Liver (tissue), 9 donors: ENCODE data around the gene CAT. TPM values are rescaled to one million over a fixed set of nuclear protein-coding genes. Genes with fewer than 3 reads are reported as not detected.

Experiments used
- DNase-seq: peaks from one replicate; pipeline ENCODE4 v3.0.0-alpha.2; 2017; ENCODE audit warnings: low spot score
- H3K27ac ChIP-seq, 2 donors: one replicate each; pipeline ENCODE4 v1.7.0; 2013; ENCODE audit warnings: inconsistent platforms in 2 of 2, low read length in 2 of 2, control low read depth in 1 of 2, low read depth in 1 of 2, mild to moderate bottlenecking in 1 of 2
- H3K27me3 ChIP-seq, 4 donors: one replicate each; pipeline versions ENCODE4 v1.6.1 to v1.7.0; 2013; ENCODE audit warnings: low read length in 3 of 4, inconsistent platforms in 1 of 4, mild to moderate bottlenecking in 1 of 4, moderate library complexity in 1 of 4; ENCODE audit not compliant: control insufficient read depth in 4 of 4, insufficient read depth in 4 of 4
- H3K36me3 ChIP-seq, 4 donors: one replicate each; pipeline versions ENCODE4 v1.6.1 to v1.7.0; 2013; ENCODE audit warnings: low read length in 3 of 4, mild to moderate bottlenecking in 3 of 4, low read depth in 1 of 4, moderate library complexity in 1 of 4; ENCODE audit not compliant: control insufficient read depth in 4 of 4, insufficient read depth in 3 of 4
- H3K4me1 ChIP-seq, 4 donors: one replicate each; pipeline versions ENCODE4 v1.6.1 to v1.7.0; 2013; ENCODE audit warnings: low read length in 3 of 4, mild to moderate bottlenecking in 3 of 4, moderate library complexity in 1 of 4; ENCODE audit not compliant: control insufficient read depth in 4 of 4, insufficient read depth in 4 of 4
- H3K4me3 ChIP-seq, 3 donors: one replicate each; pipeline versions ENCODE4 v1.6.1 to v1.7.0; 2013; ENCODE audit warnings: low read length in 3 of 3, control low read depth in 1 of 3, low read depth in 1 of 3, mild to moderate bottlenecking in 1 of 3
- H3K9ac ChIP-seq, 2 donors: one replicate each; pipeline ENCODE4 v1.7.0; 2013; ENCODE audit warnings: low read length in 2 of 2, mild to moderate bottlenecking in 2 of 2, moderate library complexity in 2 of 2, control low read depth in 1 of 2, low read depth in 1 of 2
- H3K9me3 ChIP-seq, 4 donors: one replicate each; pipeline versions ENCODE4 v1.6.1 to v1.7.0; 2013; ENCODE audit warnings: low read length in 3 of 4; ENCODE audit not compliant: control insufficient read depth in 4 of 4
- ATF3 ChIP-seq: IDR thresholded peaks from 2 replicates; pipeline ENCODE4 v1.6.1; 2016; ENCODE audit warnings: antibody characterized with exemption
- CTCF ChIP-seq: fragments of 150-350 bp; IDR thresholded peaks from 2 replicates; pipeline ENCODE4 v1.5.1; 2017; ENCODE audit warnings: improper control_type of control experiment, low read depth, low read length; ENCODE audit not compliant: missing input control
- EGR1 ChIP-seq, 2 donors: IDR thresholded peaks; 2 replicates each; pipeline ENCODE4 v1.6.1; 2016 to 2018; ENCODE audit warnings: antibody characterized with exemption in 2 of 2, low read depth in 2 of 2
- FOXA1 ChIP-seq: IDR thresholded peaks from 2 replicates; pipeline ENCODE4 v1.6.1; 2016; ENCODE audit warnings: antibody characterized with exemption
- FOXA2 ChIP-seq: IDR thresholded peaks from 2 replicates; pipeline ENCODE4 v1.6.1; 2016; ENCODE audit warnings: antibody characterized with exemption
- GABPA ChIP-seq, 2 donors: IDR thresholded peaks in 1 of 2; conservative IDR thresholded peaks in 1 of 2; 2 replicates each; pipeline ENCODE4 v1.6.1; 2016; ENCODE audit warnings: antibody characterized with exemption in 2 of 2, mild to moderate bottlenecking in 1 of 2, moderate library complexity in 1 of 2
- HNF4A ChIP-seq, 2 donors: conservative IDR thresholded peaks; 2 replicates each; pipeline ENCODE4 v1.6.1; 2016; ENCODE audit warnings: antibody characterized with exemption in 2 of 2, mild to moderate bottlenecking in 2 of 2
- HNF4G ChIP-seq: IDR thresholded peaks from 2 replicates; pipeline ENCODE4 v1.6.1; 2016; ENCODE audit warnings: antibody characterized with exemption
- JUND ChIP-seq, 2 donors: IDR thresholded peaks; 2 replicates each; pipeline ENCODE4 v1.6.1; 2016; ENCODE audit warnings: antibody characterized with exemption in 2 of 2
- MAX ChIP-seq: IDR thresholded peaks from 2 replicates; pipeline ENCODE4 v1.6.1; 2016; ENCODE audit warnings: antibody characterized with exemption
- NR2F2 ChIP-seq: IDR thresholded peaks from 2 replicates; pipeline ENCODE4 v1.6.1; 2016; ENCODE audit warnings: antibody characterized with exemption
- RAD21 ChIP-seq, 2 donors: IDR thresholded peaks; 2 replicates each; pipeline ENCODE4 v1.6.1; 2016; ENCODE audit warnings: antibody characterized with exemption in 2 of 2, mild to moderate bottlenecking in 2 of 2
- REST ChIP-seq: IDR thresholded peaks from 2 replicates; pipeline ENCODE4 v1.6.1; 2016; ENCODE audit warnings: antibody characterized with exemption, mild to moderate bottlenecking
- RXRA ChIP-seq, 2 donors: IDR thresholded peaks; 2 replicates each; pipeline ENCODE4 v1.6.1; 2017 to 2018; ENCODE audit warnings: antibody characterized with exemption in 2 of 2, mild to moderate bottlenecking in 1 of 2
- SP1 ChIP-seq: IDR thresholded peaks from 2 replicates; pipeline ENCODE4 v1.6.1; 2018; ENCODE audit warnings: antibody characterized with exemption, mild to moderate bottlenecking
- TAF1 ChIP-seq: conservative IDR thresholded peaks from 2 replicates; pipeline ENCODE4 v1.6.1; 2016; ENCODE audit warnings: antibody characterized with exemption, mild to moderate bottlenecking
- YY1 ChIP-seq: IDR thresholded peaks from 2 replicates; pipeline ENCODE4 v1.6.1; 2016; ENCODE audit warnings: antibody characterized with exemption, mild to moderate bottlenecking
- ZBTB33 ChIP-seq: IDR thresholded peaks from 2 replicates; pipeline ENCODE4 v1.6.1; 2016; ENCODE audit warnings: antibody characterized with exemption
- WGBS: extraction: QIAGEN DNeasy Blood & Tissue Kit; methylation state at CpG from one replicate; pipeline ENCODE4 v1.1.7; 2013; 5-methylcytosine and 5-hydroxymethylcytosine counted together
- polyA plus RNA-seq, 2 donors: library from polyadenylated mRNA; stranded (reverse) in 1 of 2; unstranded in 1 of 2; fragments of 200-250 nt in 1 of 2; fragments of >200 nt in 1 of 2; fragmentation: Nextera tagmentation in 1 of 2; extraction: Ambion mirVana in 1 of 2; gene quantifications; one replicate each; pipeline versions ENCODE4 v1.2.1 to v1.2.3, GENCODE V29; 2013 to 2015
- total RNA-seq, 2 donors: library from RNA; depleted of rRNA; stranded (reverse); fragments of >200 nt; gene quantifications; one replicate each; pipeline ENCODE4 v1.2.3, GENCODE V29; 2014
- donor health status: healthy.
- donor health status: healthy.
- donor health status: healthy.
- donor health status: healthy.
- donor health status: healthy.

CAT gene
- total and polyA plus RNA-seq, 4 donors: 270 to 620 (median 388) TPM

DNA sequence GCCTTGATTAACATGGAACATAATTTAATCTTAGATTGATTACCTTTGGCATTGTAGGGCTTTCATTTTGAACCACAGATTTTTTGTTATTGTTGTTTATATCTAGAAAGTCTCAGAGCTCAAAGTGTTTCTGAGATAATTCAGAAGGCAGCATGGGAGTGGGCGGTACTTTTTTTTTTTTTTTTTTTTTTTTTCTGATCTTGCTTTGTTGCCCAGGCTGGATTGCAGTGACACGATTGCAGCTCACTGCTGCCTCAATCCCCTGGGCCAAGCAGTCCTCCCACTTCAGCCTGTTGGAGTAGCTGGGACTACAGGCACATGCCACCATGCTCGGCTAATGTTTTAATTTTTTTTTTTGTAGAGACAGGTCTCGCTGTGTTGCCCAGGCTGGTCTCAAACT lies 21.5 kb downstream of the CAT start:
- TF ChIP-seq YY1 (no peak), REST (no peak), HNF4A (conservative IDR thresholded peaks at IDR 0.05) (no peak), ATF3 (no peak), GABPA (IDR thresholded peaks at IDR 0.05 in 1 of 2, conservative IDR thresholded peaks at IDR 0.05 in 1 of 2) (no peak), CTCF (no peak), FOXA2 (no peak), MAX (no peak), TAF1 (no peak), ZBTB33 (no peak), JUND (IDR thresholded peaks at IDR 0.05) (no peak), RAD21 (IDR thresholded peaks at IDR 0.05) (no peak), HNF4G (no peak), FOXA1 (no peak), EGR1 (IDR thresholded peaks at IDR 0.05; ENCODE audit: low read depth in 2 of 2) (no peak), SP1 (no peak), NR2F2 (no peak), RXRA (IDR thresholded peaks at IDR 0.05) (no peak)
- Histone ChIP-seq H3K4me1 (peaks cover 20 to 77% (median 73%) of the 10 kb centered on the region in 4 donors), H3K27me3 (no peaks in the 10 kb centered on the region), H3K36me3 (peaks cover 14 to 62% (median 46%) of the 10 kb centered on the region in 4 donors), H3K9me3 (no peaks in the 10 kb centered on the region), H3K4me3 (no peak overlapping the region), H3K27ac (peak overlapping the region in 1 of 2 donors; percentile 65), H3K9ac (no peak overlapping the region)
- WGBS: 72% methylated on average over 4 of the region's 4 CpGs
- DNase-seq: no peak
